Germinal center (tissue), 1 donor: ENCODE results near the gene GLIS1.

ENCODE experiments used
- DNase-seq: peaks from one replicate; pipeline ENCODE4 v3.0.0; 2012; ENCODE audit warnings: mixed read lengths, low spot score

GLIS1 gene

GRCh38 chr1:53462769-53463501, 276.0 kb downstream of the GLIS1 start:
- no peak for DNase-seq

- no peak for DNase-seq
These were observed 276.8 kb downstream of the GLIS1 start for GRCh38 chr1:53462193-53462592.

- DNase-seq = no peak
These were observed 277.5 kb downstream of the GLIS1 start for GRCh38 chr1:53461323-53462044.

- DNase-seq = no peak
These were observed 278.2 kb downstream of the GLIS1 start for GRCh38 chr1:53460666-53461322.

GRCh38 chr1:53460211-53460634, 278.7 kb downstream of the GLIS1 start:
- DNase-seq = no peak

- DNase-seq = no peak
These were observed 279.4 kb downstream of the GLIS1 start, which contains the start of gene DMRTB1 for GRCh38 chr1:53459321-53460175. TSS of gene DMRTB1 (plus strand) at chr1:53459399. CDS start at chr1:53459454, 55 bp downstream.

GRCh38 chr1:53458634-53459033, 280.3 kb downstream of the GLIS1 start:
- no peak for DNase-seq
